HL-60 (cell line): ENCODE results near the gene WWOX.

Experiments
- DNase-seq, 2 experiments: peaks; one replicate each; pipeline ENCODE4 v3.0.0-alpha.2; 2010 to 2020; ENCODE audit warnings: low read depth in 1 of 2, low spot score in 1 of 2
- H3K27ac ChIP-seq: fragments of 250-450 bp; sonication (Bioruptor Pico); replicated peaks from 2 replicates; pipeline ENCODE4 v1.5.1; 2020; ENCODE audit warnings: mild to moderate bottlenecking, moderate library complexity
- H3K27me3 ChIP-seq: fragments of 250-450 bp; sonication (Bioruptor Pico); 2 replicates; pipeline ENCODE4 v1.5.1; 2021; ENCODE audit warnings: mild to moderate bottlenecking, moderate library complexity; ENCODE audit not compliant: insufficient read depth, poor library complexity, severe bottlenecking
- H3K4me3 ChIP-seq: replicated peaks from 2 replicates; pipeline ENCODE4 v1.5.1; 2011; ENCODE audit warnings: mild to moderate bottlenecking, control low read depth, low read length; ENCODE audit not compliant: insufficient read depth
- CTCF ChIP-seq: IDR thresholded peaks from one replicate; pipeline ENCODE4 v1.5.1; 2011; ENCODE audit warnings: low read length, control low read depth, inconsistent platforms; ENCODE audit not compliant: insufficient read depth
- GABPA ChIP-seq: IDR thresholded peaks from 2 replicates; pipeline ENCODE4 v1.6.1; 2012; ENCODE audit warnings: low read depth
- POLR2AphosphoS5 ChIP-seq: IDR thresholded peaks from 2 replicates; pipeline ENCODE4 v1.6.1; 2012; ENCODE audit warnings: low read depth
- REST ChIP-seq: IDR thresholded peaks from 2 replicates; pipeline ENCODE4 v1.6.1; 2012; ENCODE audit warnings: low read depth; ENCODE audit not compliant: insufficient replicate concordance
- SPI1 ChIP-seq: IDR thresholded peaks from 2 replicates; pipeline ENCODE4 v1.6.1; 2012; ENCODE audit warnings: low read depth, mild to moderate bottlenecking, borderline replicate concordance

The WWOX gene

GRCh38 chr16:78727536-78727935 lies 628.1 kb downstream of the WWOX start:
- H3K4me3 ChIP-seq = no peak overlapping the region
- H3K27ac ChIP-seq = no peak overlapping the region
- no peak for DNase-seq
- H3K27me3 ChIP-seq = no peaks in the 10 kb centered on the region
- TF ChIP-seq SPI1 = no peak

- Histone ChIP-seq H3K27ac (no peak overlapping the region), H3K27me3 (no peaks in the 10 kb centered on the region), H3K4me3 (no peak overlapping the region)
- no peak for DNase-seq
- TF ChIP-seq GABPA (no peak), SPI1 (no peak), REST (no peak), CTCF (no peak), POLR2AphosphoS5 (no peak)
These were observed 630.2 kb downstream of the WWOX start for GRCh38 chr16:78729687-78730086.

GRCh38 chr16:78731785-78732184 lies 632.3 kb downstream of the WWOX start:
- no peak for TF ChIP-seq REST
- TF ChIP-seq GABPA = no peak
- DNase-seq = no peak
- H3K27me3 ChIP-seq = no peaks in the 10 kb centered on the region
- no peak overlapping the region for H3K4me3 ChIP-seq
- H3K27ac ChIP-seq = no peak overlapping the region

GRCh38 chr16:78732696-78733095 lies 633.2 kb downstream of the WWOX start:
- no peak for TF ChIP-seq REST
- TF ChIP-seq CTCF = no peak
- no peak for DNase-seq
- Histone ChIP-seq H3K27ac (no peak overlapping the region), H3K27me3 (no peaks in the 10 kb centered on the region), H3K4me3 (no peak overlapping the region)
